Astrocyte (in vitro differentiated cells and primary cell): ENCODE data around the gene MUSK. TPM values are rescaled to one million over a fixed set of nuclear protein-coding genes. Genes with fewer than 3 reads are reported as not detected.

Experiments
- DNase-seq: peaks from one replicate; pipeline ENCODE4 v3.0.0-alpha.2; 2010; ENCODE audit warnings: low read depth
- FAIRE-seq: peaks from 2 replicates; lab custom pipeline; 2011; peaks lifted over from hg19 to GRCh38; lab: Jason Lieb, UNC
- H2AFZ ChIP-seq: 2 replicates; pipeline ENCODE4 v1.6.0; 2012; ENCODE audit warnings: low read depth, low read length, inconsistent platforms
- H3K27ac ChIP-seq: 2 replicates; pipeline ENCODE4 v1.5.1; 2011; ENCODE audit warnings: low read depth, low read length, inconsistent platforms
- H3K27me3 ChIP-seq: 2 replicates; pipeline ENCODE4 v1.6.0; 2011; ENCODE audit warnings: low read length, inconsistent platforms; ENCODE audit not compliant: insufficient read depth
- H3K36me3 ChIP-seq: 2 replicates; pipeline ENCODE4 v1.5.1; 2011; ENCODE audit warnings: low read length, inconsistent platforms; ENCODE audit not compliant: insufficient read depth
- H3K4me1 ChIP-seq: 2 replicates; pipeline ENCODE4 v1.5.1; 2011; ENCODE audit warnings: low read length, inconsistent platforms; ENCODE audit not compliant: insufficient read depth
- H3K4me2 ChIP-seq: 2 replicates; pipeline ENCODE4 v1.6.0; 2012; ENCODE audit warnings: low read length, inconsistent platforms
- H3K4me3 ChIP-seq: 2 replicates; pipeline ENCODE4 v1.5.1; 2011; ENCODE audit warnings: low read depth, mild to moderate bottlenecking, low read length, inconsistent platforms; ENCODE audit not compliant: insufficient read depth
- H3K79me2 ChIP-seq: 2 replicates; pipeline ENCODE4 v1.6.0; 2012; ENCODE audit warnings: mild to moderate bottlenecking, low read length, inconsistent platforms; ENCODE audit not compliant: insufficient read depth
- H3K9ac ChIP-seq: 2 replicates; pipeline ENCODE4 v1.6.0; 2012; ENCODE audit warnings: mild to moderate bottlenecking, low read length, inconsistent platforms
- H3K9me3 ChIP-seq: 2 replicates; pipeline ENCODE4 v1.5.1; 2012; ENCODE audit warnings: low read depth, mild to moderate bottlenecking, low read length, inconsistent platforms; ENCODE audit not compliant: insufficient read depth
- H4K20me1 ChIP-seq: 2 replicates; pipeline ENCODE4 v1.6.0; 2012; ENCODE audit warnings: low read length, inconsistent platforms; ENCODE audit not compliant: insufficient read depth
- H3K27ac Mint-ChIP-seq: one replicate; pipeline ENCODE4 v1.8.0; 2021; ENCODE audit warnings: mild to moderate bottlenecking, mixed read lengths; ENCODE audit not compliant: unreplicated experiment
- H3K27me3 Mint-ChIP-seq: one replicate; pipeline ENCODE4 v1.8.0; 2021; ENCODE audit warnings: low read depth, mixed read lengths; ENCODE audit not compliant: unreplicated experiment
- H3K36me3 Mint-ChIP-seq: one replicate; pipeline ENCODE4 v1.8.0; 2021; ENCODE audit warnings: low read depth, mixed read lengths; ENCODE audit not compliant: unreplicated experiment
- H3K4me1 Mint-ChIP-seq: one replicate; pipeline ENCODE4 v1.8.0; 2021; ENCODE audit warnings: low read depth, mixed read lengths; ENCODE audit not compliant: unreplicated experiment
- H3K4me3 Mint-ChIP-seq: one replicate; pipeline ENCODE4 v1.8.0; 2021; ENCODE audit warnings: mild to moderate bottlenecking, moderate library complexity, mixed read lengths; ENCODE audit not compliant: unreplicated experiment
- H3K9me3 Mint-ChIP-seq: one replicate; pipeline ENCODE4 v1.8.0; 2021; ENCODE audit warnings: mild to moderate bottlenecking, mixed read lengths; ENCODE audit not compliant: unreplicated experiment
- EZH2 ChIP-seq: IDR thresholded peaks from 2 replicates; pipeline ENCODE4 v1.6.1; 2012; ENCODE audit warnings: mild to moderate bottlenecking, low read length, inconsistent platforms; ENCODE audit not compliant: insufficient read depth
- total RNA-seq: library from RNA; stranded (reverse); gene quantifications from 2 replicates; pipeline ENCODE4 v1.2.1, GENCODE V29; 2021
- TF ChIP-seq, protein P1 (sequence below): IDR thresholded peaks from 2 replicates; pipeline ENCODE4 v1.5.1; 2011; ENCODE audit warnings: low read depth, mild to moderate bottlenecking, inconsistent platforms, low read length, moderate library complexity; ENCODE audit not compliant: insufficient read depth

The MUSK gene
- total RNA-seq, 1 donor from 2014 or later, result not detected

DNA sequence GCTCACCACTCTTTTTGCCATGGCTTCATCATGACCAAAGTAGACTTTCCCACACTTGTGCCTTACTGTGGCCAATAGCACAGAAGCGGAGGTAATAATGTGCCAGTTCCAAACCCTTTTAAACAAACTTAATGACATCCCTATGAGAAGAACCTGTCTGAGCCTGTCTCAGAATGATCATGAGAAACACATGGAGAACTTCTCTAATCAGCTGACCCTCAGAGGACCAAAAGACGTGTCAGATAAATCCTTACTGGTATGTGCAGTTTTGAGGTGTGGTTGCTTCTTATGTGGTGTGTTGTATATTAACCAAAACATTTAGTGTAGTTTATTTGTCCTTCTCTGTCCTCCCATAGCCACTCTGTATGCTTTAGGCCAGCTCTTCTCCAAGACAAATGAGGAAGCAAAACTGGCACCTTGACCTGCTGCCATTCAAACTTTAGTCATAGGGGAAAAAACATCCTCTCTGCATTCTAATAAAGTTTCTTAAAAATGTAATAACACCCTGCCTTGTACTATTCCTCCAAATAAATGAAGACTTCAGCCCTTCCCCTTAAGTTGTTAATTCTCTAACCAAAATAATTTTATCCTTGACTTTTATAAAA is 168.9 kb downstream of the MUSK start:
- H3K4me3 ChIP-seq, result no peak overlapping the region
- Mint-ChIP-seq H3K4me1 (peaks cover 24% of the 10 kb centered on the region), H3K27ac (no peak overlapping the region), H3K4me3 (no peak overlapping the region), H3K27me3 (no peaks in the 10 kb centered on the region), H3K36me3 (no peaks in the 10 kb centered on the region), H3K9me3 (no peaks in the 10 kb centered on the region)
- H3K36me3 ChIP-seq, result no peaks in the 10 kb centered on the region
- no peaks in the 10 kb centered on the region for H3K27me3 ChIP-seq
- DNase-seq (no peak), FAIRE-seq (no peak)
- H2AFZ ChIP-seq, result no peak overlapping the region
- no peaks in the 10 kb centered on the region for H3K79me2 ChIP-seq
- no peak overlapping the region for H3K9ac ChIP-seq
- no peak overlapping the region for H3K4me2 ChIP-seq
- peaks cover 18% of the 10 kb centered on the region for H3K4me1 ChIP-seq
- no peak overlapping the region for H3K27ac ChIP-seq
- H3K9me3 ChIP-seq, result no peaks in the 10 kb centered on the region
- TF ChIP-seq, protein P1, sequence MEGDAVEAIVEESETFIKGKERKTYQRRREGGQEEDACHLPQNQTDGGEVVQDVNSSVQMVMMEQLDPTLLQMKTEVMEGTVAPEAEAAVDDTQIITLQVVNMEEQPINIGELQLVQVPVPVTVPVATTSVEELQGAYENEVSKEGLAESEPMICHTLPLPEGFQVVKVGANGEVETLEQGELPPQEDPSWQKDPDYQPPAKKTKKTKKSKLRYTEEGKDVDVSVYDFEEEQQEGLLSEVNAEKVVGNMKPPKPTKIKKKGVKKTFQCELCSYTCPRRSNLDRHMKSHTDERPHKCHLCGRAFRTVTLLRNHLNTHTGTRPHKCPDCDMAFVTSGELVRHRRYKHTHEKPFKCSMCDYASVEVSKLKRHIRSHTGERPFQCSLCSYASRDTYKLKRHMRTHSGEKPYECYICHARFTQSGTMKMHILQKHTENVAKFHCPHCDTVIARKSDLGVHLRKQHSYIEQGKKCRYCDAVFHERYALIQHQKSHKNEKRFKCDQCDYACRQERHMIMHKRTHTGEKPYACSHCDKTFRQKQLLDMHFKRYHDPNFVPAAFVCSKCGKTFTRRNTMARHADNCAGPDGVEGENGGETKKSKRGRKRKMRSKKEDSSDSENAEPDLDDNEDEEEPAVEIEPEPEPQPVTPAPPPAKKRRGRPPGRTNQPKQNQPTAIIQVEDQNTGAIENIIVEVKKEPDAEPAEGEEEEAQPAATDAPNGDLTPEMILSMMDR, result no peak
- no peak for TF ChIP-seq EZH2
- H4K20me1 ChIP-seq, result no peaks in the 10 kb centered on the region

DNA sequence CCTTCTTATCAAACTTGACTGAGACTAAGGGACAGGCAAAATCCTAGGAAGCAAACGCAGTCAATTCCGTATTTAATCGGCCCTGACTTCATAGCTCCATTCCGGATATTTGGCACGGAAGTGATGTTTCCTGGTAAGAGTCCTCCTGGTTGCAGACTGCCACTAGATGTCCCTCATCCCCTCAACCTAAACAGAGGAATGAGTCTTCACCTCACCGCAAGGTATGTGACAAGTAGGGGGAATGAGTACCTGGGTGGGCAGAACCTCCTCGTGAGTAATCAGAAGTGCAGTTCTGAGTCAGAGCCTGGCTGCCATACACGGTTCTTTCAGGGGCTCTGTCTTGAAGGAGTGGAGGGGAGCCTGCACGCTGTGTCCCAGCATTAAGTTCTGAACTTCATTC is 173.6 kb downstream of the MUSK start:
- Histone ChIP-seq H3K4me3 (no peak overlapping the region), H3K9me3 (no peaks in the 10 kb centered on the region), H2AFZ (no peak overlapping the region), H3K36me3 (no peaks in the 10 kb centered on the region), H3K27me3 (no peaks in the 10 kb centered on the region), H3K27ac (peak overlapping the region; percentile 18), H3K9ac (no peak overlapping the region), H4K20me1 (no peaks in the 10 kb centered on the region), H3K79me2 (no peaks in the 10 kb centered on the region), H3K4me2 (peak overlapping the region; percentile 7), H3K4me1 (peaks cover 8% of the 10 kb centered on the region)
- Mint-ChIP-seq H3K4me3 (no peak overlapping the region), H3K9me3 (peaks cover 4% of the 10 kb centered on the region), H3K27me3 (no peaks in the 10 kb centered on the region), H3K27ac (no peak overlapping the region), H3K36me3 (no peaks in the 10 kb centered on the region), H3K4me1 (peaks cover 5% of the 10 kb centered on the region)
- FAIRE-seq (no peak), DNase-seq (peak; percentile 79)
- TF ChIP-seq, protein P1, result no peak
- TF ChIP-seq EZH2, result no peak

DNA sequence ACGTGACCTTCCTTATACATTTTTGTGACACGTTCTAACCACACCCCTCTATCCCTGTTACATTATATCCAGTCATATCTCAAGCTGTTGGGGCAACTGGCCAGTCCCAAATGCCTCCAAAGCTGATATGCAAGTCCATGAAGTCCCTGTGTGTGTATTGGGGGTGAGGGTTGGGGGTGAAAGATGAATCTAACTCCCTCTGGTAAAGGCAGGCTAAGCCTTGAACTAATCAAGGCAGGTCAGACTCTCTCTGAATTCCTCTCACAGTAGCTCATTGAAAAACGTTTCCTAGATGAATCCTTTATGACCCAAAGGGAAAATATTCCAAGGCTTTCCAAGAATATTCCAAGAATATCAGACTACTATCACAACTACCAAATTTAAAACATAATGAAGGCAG is 174.4 kb downstream of the MUSK start:
- Histone ChIP-seq H3K27me3 (no peaks in the 10 kb centered on the region), H3K27ac (peak overlapping the region; percentile 18), H3K4me1 (peaks cover 8% of the 10 kb centered on the region), H3K4me2 (peak overlapping the region; percentile 7), H4K20me1 (no peaks in the 10 kb centered on the region), H3K4me3 (no peak overlapping the region), H3K9ac (no peak overlapping the region), H2AFZ (no peak overlapping the region), H3K36me3 (no peaks in the 10 kb centered on the region), H3K9me3 (no peaks in the 10 kb centered on the region), H3K79me2 (no peaks in the 10 kb centered on the region)
- Mint-ChIP-seq H3K27ac (no peak overlapping the region), H3K4me1 (no peaks in the 10 kb centered on the region), H3K9me3 (peaks cover 4% of the 10 kb centered on the region), H3K36me3 (no peaks in the 10 kb centered on the region), H3K4me3 (no peak overlapping the region), H3K27me3 (no peaks in the 10 kb centered on the region)
- DNase-seq (peak; percentile 52), FAIRE-seq (peak; percentile 62)
- TF ChIP-seq EZH2, result no peak
- TF ChIP-seq, protein P1, result no peak
